Lower leg skin (tissue), 3 donors: ENCODE results near the gene UBE2E2.

Source experiments
- POLR2A ChIP-seq, 2 donors: fragments of 450-650 bp; IDR thresholded peaks; one replicate each; pipeline ENCODE4 v1.6.1; 2016 to 2017; ENCODE audit warnings: antibody characterized with exemption in 2 of 2, mild to moderate bottlenecking in 1 of 2, moderate library complexity in 1 of 2
- TF ChIP-seq, protein P1 (sequence below), 3 donors: fragments of 450-650 bp; IDR thresholded peaks; one replicate each; pipeline ENCODE4 v1.5.1; 2016; ENCODE audit warnings: antibody characterized with exemption in 3 of 3, mild to moderate bottlenecking in 3 of 3, moderate library complexity in 2 of 3

DNA sequence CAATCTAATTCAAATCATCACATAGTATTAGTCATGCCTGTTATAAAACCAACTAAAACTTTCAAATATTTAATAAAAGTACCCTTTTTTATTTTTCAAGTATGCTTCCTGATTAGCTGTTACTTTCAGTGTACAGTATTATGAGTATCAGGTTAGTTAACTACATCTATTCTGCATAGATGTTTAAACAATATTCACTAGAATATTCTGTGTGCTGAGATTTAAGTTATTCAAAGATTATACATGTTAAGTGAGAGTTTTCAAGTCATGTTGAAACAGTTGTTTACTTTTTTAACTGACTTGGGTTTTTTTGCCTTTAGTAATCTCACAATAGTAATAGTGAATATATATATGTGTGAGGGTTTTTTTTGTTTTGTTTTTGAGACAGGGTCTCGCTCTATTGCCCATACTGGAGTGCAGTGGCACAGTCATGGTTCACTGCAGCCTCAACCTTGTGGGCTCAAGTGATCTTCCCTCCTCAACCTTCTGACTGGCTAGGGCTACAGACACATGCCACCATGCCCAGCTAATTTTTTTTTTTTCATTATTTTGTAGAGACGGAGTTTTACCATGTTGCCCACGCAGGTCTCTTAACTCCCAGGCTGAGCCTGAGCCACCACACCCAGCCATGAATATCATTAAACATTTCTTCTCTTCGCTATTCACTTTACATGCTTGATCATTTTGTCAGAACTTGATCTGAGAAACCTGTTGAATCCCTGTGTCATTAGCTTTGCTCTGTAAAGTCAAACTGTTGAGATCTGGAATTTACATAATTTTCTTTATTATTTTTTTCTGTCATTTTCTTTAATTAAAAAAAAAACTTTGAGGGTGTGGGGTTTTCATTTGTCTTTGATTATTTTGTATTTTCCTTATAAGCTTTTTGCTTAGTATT, 316.4 kb downstream of the UBE2E2 start:
- TF ChIP-seq, protein P1, sequence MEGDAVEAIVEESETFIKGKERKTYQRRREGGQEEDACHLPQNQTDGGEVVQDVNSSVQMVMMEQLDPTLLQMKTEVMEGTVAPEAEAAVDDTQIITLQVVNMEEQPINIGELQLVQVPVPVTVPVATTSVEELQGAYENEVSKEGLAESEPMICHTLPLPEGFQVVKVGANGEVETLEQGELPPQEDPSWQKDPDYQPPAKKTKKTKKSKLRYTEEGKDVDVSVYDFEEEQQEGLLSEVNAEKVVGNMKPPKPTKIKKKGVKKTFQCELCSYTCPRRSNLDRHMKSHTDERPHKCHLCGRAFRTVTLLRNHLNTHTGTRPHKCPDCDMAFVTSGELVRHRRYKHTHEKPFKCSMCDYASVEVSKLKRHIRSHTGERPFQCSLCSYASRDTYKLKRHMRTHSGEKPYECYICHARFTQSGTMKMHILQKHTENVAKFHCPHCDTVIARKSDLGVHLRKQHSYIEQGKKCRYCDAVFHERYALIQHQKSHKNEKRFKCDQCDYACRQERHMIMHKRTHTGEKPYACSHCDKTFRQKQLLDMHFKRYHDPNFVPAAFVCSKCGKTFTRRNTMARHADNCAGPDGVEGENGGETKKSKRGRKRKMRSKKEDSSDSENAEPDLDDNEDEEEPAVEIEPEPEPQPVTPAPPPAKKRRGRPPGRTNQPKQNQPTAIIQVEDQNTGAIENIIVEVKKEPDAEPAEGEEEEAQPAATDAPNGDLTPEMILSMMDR (IDR thresholded peaks at IDR 0.05), result no peak
- TF ChIP-seq POLR2A (IDR thresholded peaks at IDR 0.05), result no peak
